CD1c-positive myeloid dendritic cell (primary cell): Measurements from ENCODE around the gene EIF4G3.
"Not testable (repeated sequence)": the region's sequence is repeated elsewhere in the genome, so short reads cannot be mapped to it uniquely, and the experiment has no call there.

ENCODE experiments used
- DNase-seq: peaks from one replicate; pipeline ENCODE4 v3.0.0-alpha.2; 2016; ENCODE audit errors: extremely low spot score

The EIF4G3 gene

GRCh38 chr1:21065851-21066250 lies 110.8 kb downstream of the EIF4G3 start:
- no peak for DNase-seq

DNA sequence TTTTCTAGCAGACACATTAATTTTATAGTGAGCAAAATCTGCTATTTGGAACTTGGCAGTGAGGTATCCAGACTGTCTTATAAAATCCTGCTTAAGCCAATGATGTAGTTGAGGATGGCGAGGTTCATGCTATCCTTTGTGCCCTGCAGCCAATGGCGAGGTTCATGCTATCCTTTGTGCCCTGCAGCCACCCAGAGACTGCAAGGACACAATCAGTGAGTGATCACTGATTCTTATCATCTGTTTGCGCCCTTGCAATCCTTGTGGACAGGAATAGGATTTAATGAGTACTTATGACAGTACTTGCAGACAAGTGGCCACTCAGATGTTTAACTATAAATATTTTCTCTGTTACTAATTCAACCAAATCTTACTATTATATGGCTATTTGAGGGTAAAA lies 112.6 kb downstream of the EIF4G3 start:
- DNase-seq, result no peak

GRCh38 chr1:21060523-21060922 lies 116.2 kb downstream of the EIF4G3 start:
- no peak for DNase-seq

GRCh38 chr1:21059021-21059420 lies 117.7 kb downstream of the EIF4G3 start:
- DNase-seq, result no peak

- no peak for DNase-seq
These were observed 118.5 kb downstream of the EIF4G3 start for GRCh38 chr1:21058035-21058793.

- DNase-seq, result not testable (repeated sequence)
These were observed 123.3 kb downstream of the EIF4G3 start for GRCh38 chr1:21053189-21053928.

DNA sequence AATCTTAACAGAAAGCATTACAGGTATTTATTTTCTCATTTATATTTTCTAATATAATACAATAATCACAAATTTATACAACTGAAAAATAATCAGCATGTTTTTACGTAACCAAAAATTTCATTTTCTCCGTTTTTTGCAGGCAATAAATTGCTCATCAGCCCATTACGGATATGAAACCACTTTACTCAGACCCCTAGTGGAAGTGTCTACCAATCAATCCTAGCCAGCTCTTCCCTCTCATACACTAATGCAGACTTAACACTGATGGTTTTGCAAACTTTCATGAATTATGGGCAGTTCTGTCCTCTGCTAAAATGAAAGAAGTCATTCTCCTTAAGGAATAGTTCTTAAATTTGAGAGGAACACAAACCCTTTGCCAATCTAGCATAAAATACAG lies 124.7 kb downstream of the EIF4G3 start:
- DNase-seq, result peak; percentile 72

DNA sequence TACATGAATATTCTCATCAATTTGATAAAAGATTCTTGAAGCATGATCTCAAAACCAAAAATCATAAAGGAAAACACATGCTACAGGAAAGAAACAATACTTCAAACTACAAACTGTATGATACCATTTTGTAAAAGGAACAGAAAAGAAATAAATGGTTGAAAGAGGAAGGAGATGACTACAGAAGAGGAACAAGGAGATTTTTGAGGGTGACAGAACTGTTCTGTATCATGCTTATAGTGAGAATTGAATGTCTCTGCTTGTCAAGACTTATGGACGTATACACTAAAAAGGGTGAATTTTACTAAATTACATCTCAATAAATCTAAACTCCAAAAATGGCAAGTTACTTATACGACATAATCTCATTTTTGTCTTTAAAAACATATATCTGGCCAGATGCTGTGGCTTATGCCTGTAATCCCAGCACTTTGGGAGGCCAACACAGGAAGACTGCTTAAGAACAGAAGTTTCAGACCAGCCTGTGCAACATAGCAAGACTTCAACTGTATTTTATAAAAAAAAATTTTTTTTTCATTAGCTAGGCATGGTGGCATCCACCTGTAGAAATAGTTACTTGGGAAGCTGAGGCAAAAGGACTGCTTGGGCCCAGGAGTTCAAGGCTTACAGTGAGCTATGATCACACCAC lies 125.4 kb downstream of the EIF4G3 start:
- peak; percentile 67 for DNase-seq

- DNase-seq, result no peak
These were observed 126.7 kb downstream of the EIF4G3 start for GRCh38 chr1:21050031-21050430.

- peak; percentile 18 for DNase-seq
These were observed 128.2 kb downstream of the EIF4G3 start for GRCh38 chr1:21048462-21048861.

DNA sequence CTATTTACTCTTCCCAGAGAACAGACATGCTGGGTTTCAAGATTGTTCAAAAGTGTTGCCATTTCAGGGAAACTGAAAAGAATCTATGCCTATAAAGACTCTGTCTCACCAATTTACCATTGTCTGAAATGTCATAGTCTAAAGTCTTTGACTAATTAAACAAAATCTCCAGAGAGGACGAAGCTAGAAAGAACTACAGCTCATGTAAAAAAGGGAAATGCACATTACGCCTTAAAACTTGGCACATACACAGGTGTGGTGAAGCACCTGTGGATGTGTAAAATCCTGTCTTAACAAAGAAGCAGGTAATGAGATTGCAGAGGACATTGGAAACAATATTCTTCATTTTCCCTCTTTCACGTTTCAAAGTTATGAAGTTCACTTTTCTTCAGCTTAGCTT lies 130.6 kb downstream of the EIF4G3 start:
- no peak for DNase-seq

DNA sequence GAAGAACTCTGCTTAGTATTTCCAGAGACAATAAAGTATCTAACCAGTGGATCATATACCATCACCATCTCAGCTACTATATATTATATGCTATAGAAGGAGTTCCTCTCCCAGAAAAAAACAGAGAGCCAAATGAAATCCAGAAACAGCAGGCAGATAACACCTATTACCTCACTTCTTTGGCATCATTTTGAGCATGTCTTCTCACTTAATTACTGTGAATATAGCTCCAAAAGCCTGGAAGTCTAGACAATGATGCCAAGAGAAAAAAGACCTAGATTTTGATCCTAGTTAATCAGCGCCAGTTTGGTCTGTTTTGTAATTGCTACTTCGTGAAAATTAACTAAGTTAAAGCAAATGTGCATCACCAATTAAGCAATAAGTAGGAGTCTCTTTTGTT lies 131.3 kb downstream of the EIF4G3 start:
- no peak for DNase-seq

GRCh38 chr1:21042929-21043605 lies 133.6 kb downstream of the EIF4G3 start:
- DNase-seq, result no peak

GRCh38 chr1:21041541-21041940 lies 135.2 kb downstream of the EIF4G3 start:
- DNase-seq, result no peak

GRCh38 chr1:21037091-21037490 lies 139.6 kb downstream of the EIF4G3 start:
- no peak for DNase-seq

DNA sequence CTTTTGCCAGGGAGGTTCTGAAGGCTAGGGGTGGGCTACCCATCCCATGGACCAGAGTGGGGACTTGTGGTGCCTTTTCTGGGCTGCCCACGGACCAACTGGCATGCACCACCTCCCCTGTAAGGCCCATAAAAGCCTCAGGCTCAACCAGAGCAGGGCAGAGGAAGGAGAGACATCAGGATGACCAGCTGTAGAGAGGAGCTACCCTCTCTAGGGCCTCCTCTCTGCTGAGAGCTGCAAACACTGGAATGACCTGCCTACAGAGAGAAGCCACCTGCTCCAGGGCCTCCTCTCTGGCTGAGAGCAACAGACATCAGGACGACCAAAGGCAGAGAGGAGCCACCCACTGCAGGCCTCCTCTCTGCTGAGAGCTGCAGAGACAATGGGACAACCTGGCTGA lies 140.9 kb downstream of the EIF4G3 start:
- DNase-seq, result no peak

DNA sequence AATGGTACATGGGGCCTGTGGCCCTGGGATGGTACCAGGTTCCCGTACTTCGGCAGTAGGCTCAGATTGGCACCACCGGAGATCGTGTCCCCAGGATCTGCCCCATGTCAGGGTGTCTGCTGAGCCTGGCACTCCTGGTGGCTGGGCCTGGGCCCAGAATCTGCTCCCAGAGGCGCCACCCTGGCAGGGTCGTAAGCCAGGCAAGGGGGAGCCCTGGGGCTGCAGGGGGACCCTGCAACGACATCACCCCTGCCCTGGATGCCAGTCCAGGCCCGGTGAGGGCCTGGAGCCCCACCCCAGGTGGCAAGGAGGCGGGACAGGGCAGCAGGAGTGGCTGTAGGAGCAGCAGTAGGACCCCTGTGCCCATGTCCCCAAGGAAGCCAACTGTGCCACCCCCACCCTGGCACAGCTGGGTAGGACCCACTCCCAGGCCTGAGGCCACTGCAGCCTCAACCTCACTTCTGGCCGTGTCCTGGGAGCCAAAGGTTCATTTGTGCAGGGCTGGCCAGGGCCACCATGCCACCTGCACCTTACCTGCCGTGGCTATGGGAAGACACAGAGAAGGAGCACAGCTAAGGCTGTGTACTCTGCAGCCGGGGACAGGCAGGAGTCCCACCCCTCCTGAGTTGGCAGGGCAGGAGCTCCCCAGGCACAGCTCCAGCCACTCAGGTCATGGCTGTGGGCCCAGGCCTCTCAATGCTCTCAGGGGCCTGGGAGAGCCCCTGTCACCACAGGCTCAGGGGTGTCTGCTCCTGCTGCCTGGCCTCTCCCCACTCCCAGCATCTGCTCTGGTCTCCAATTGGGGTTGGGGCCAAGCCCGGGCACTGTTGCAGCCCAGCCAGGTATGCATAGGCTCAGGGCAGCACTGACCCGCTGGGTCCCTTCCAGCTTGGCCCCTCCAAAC lies 141.7 kb downstream of the EIF4G3 start:
- no peak for DNase-seq

- no peak for DNase-seq
These were observed 144.0 kb downstream of the EIF4G3 start for GRCh38 chr1:21032741-21033140.

DNA sequence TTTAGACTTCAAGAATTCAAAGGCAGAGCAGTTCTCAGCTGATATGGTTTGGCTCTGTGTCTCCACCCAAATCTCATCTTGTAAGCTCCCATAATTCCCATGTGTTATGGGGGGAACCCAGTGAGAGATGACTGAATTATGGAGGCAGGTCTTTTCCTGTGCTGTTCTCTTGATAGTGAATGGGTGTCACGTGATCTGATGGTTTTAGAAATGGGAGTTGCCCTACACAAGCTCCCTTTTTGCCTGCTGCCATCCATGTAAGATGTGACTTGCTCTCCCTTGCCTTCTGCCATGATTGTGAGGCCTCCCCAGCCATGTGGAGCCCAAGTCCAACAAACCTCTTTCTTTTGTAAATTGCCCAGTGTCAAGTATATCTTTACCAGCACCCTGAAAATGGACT lies 146.5 kb downstream of the EIF4G3 start:
- no peak for DNase-seq

GRCh38 chr1:21028520-21029145 lies 148.1 kb downstream of the EIF4G3 start:
- no peak for DNase-seq

GRCh38 chr1:21027805-21028204 lies 148.9 kb downstream of the EIF4G3 start:
- DNase-seq, result no peak
